Activated CD4-positive, CD25-positive, alpha-beta regulatory T cell treated with anti-CD3 and anti-CD28 coated beads, Interleukin-2, amount 50 U/mL, for 24 hours (primary cell): ENCODE results near the gene PAPSS2.
A peak's percentile ranks its signal among the peaks of the same experiment; 100 is the strongest.
"Not testable (repeated sequence)": the region's sequence is repeated elsewhere in the genome, so short reads cannot be mapped to it uniquely, and the experiment has no call there.

ENCODE experiments used
- ATAC-seq, 2 donors: fragments of 150-1000 bp; cut with Tn5 transposase; one replicate each; pipeline ENCODE4 v1.10.0; 2021; ENCODE audit warnings: mild to moderate bottlenecking in 1 of 2, moderate library complexity in 1 of 2

PAPSS2 gene

DNA sequence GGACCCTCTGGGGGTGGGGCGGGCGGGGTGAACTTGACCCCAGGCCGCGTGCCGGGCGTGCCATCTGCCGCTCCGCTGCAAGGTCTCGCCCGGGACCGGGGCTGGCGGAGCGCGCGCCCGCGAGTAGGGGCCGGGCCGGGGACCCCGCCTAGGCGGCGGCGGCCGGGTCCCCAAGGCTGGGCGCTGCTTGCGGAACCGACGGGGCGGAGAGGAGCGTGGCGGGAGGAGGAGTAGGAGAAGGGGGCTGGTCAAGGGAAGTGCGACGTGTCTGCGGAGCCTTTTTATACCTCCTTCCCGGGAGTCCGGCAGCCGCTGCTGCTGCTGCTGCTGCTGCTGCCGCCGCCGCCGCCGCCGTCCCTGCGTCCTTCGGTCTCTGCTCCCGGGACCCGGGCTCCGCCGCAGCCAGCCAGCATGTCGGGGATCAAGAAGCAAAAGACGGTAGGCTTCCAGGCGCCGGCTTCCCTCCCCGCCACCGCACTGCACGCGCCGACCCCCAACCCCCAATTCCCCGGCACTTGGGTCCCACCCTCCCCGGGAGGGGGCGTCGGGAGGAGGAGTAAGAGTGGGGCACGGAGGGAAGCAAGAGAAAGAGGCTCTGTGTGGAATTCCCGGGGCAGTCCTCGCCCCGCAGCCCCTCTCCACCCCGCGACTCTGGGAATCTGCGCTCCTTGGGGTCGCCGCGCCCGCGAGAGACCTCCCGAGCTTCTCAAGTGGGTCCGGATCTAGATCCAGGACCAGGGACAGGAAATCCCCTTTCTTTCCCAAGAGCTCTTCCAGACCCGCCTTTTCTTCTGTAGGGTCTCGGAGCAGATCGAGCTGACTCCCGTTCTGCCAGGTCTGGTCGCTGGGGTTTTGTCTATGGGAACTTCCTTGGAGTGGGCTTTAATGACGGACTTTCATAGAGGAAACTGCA lies at the start of gene PAPSS2:
Gene PAPSS2, plus strand, starts transcription at position 308 of the 913 bp plus-strand sequence. Its CDS starts 104 bp downstream, at position 412.
- peak; percentile 34 to 35 for ATAC-seq

DNA sequence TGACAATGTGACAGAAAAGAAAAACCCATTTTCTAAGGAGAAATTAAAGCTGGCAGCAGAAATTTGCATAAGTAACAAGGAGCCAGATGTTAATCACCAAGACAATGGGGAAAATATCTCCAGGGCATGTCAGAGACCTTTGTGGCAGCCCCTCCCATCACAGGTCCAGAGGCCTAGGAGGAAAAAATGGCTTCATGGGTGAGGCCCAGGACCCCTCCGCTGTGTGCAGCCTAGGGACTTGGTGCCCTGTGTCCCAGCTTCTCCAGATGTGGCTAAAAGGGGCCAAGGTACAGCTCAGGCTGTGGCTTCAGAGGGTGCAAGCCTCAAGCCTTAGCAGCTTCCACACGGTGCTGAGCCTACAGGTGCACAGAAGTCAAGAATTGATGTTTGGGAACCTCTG lies 48.3 kb upstream of the PAPSS2 start:
- ATAC-seq = not testable (repeated sequence)

DNA sequence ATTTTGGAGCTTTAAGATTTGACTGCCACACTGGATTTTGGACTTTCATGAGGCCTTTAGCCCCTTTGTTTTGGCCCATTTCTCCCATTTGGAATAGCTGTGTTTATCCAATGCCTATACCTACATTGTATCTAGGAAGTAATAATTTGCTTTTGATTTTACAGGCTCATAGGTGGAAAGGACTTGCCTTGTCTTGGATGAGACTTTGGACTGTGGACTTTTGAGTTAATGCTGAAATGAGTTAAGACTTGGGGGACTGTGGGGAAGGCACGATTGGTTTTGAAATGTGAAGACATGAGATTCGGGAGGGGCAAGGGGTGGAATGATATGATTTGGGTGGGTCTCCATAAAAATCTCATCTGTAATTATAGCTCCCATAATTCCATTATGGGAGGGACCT lies 47.6 kb upstream of the PAPSS2 start:
- no peak for ATAC-seq

DNA sequence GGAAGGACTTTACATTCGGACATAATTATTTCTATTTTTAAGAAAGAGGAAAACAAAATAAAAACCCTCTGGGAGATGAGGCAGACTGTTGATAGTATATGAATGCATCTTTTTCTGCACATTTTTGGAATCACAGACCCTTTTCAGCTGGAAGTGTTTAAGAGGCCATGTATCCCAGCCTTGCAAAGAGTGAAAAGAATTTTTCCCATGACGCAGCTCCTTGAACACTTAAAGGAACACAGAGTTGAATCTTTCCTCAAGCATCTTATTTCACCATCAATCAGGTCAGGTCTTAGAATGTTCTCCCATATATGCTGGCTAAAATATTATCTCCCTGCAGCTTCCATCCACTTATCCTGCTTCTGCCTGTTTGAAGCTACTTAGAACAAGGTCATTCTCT lies 45.9 kb upstream of the PAPSS2 start:
- no peak for ATAC-seq

DNA sequence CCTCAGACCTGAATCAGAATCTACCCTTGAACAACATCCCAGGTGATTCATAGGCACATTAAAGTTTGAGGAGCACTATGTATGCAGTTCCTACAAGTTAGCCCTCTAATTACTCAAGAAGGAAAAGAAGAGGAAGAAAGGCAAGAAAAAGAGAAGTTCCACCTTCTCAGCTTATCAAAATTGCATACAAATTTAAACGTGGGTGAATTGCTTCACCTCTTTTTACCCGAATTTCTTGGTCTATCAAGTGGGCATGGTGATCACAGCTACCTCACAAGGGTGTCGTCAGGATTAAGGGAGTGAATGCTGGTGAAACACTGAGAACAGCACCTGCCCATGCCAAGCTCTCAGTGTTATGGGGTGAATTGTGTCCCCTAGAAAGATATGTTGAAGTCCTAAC lies 43.8 kb upstream of the PAPSS2 start:
- no peak for ATAC-seq

DNA sequence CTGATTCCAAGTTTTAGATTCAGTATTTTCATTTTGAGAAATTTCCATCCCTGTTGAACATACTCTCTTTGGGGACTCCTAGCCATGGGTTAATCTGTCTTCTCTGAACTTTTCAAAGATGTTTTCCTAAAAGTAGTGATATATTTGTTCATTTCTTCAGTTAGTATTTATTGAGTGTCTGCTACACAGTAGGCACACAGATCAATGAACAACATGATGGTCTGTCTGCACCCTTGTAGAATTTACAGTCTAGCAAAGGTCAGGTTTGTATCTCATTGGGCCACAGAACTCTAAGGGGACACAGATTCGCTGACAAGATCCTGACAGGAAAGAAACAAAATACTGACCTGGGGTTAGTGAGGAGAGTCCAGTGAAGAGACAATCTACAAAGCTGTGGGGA lies 42.2 kb upstream of the PAPSS2 start:
- no peak for ATAC-seq

DNA sequence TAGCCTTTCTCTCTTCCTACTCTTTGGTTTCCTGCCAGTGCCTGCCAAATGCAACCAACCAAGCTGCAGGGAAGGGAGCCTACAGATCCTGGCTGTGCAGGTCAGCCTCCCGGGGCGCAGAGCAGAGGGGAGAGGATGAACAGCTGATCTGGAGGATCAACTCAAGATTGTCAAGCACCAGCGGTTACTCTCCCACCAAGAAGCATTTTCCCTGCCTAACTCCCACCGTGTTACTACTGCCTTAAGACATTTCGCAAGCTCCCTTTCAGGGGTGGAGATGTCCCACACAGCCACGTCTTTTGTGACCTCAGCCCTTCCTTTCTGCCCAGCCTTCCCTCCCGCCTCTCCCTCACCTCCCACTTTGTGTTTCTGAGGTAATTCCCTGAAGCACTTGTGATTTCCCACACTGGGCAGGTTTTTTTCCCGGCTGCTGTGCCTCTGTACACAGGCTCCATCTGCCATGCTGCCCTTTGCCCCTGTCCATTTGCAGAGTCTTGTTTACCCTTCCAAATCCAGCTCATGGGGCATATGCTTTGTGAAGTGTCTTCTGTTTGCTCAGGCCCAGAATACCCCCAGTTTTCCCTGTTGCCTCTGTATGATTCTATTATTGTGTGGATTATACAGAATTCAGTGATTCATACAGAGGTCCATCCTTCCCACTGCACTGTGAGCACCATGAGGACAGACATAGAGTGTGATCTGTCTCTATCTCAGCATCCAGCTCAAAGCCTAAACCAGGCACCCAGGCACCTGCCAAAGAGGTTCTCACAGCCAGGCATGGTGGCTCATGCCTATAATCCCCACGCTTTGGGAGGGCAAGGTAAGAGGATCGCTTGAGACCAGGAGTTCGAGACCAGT lies 40.9 kb upstream of the PAPSS2 start:
- ATAC-seq = no peak

DNA sequence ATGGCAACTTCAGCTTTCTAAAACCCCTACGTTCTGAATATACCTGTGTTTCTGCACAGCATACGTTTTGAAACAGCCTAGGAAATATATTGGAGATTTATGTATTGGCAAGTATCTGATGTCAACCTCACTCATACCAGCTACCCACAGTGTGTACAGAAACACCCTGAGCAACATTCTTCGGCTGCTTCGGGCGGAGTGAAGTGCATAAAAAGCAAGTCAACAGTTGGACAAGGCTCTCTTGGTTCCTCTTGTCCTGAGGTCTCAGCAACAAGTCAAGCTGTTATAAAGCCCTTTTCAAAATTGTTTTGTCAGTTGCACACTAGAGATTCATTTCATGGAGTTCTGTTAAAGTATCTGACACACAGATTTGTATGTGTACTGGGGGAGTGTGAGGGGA lies 40.0 kb upstream of the PAPSS2 start:
- no peak for ATAC-seq

DNA sequence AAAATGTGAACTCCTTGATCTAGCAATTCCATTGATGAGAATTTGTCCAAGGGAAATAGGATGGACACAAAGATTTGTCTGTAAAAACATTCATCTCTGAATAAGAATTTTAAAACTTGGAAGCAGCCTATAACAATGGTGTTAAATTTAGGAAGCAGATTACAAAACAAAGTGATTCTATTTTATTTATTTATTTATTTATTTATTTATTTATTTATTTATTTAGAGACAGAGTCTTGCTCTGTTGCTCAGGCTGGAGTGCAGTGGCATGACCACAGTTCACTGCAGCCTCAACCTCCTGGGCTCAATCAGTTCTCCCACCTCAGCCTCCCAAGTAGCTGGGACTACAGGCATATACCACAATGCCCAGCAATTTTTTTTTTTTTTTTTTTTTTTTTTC lies 38.2 kb upstream of the PAPSS2 start:
- ATAC-seq = not testable (repeated sequence)

DNA sequence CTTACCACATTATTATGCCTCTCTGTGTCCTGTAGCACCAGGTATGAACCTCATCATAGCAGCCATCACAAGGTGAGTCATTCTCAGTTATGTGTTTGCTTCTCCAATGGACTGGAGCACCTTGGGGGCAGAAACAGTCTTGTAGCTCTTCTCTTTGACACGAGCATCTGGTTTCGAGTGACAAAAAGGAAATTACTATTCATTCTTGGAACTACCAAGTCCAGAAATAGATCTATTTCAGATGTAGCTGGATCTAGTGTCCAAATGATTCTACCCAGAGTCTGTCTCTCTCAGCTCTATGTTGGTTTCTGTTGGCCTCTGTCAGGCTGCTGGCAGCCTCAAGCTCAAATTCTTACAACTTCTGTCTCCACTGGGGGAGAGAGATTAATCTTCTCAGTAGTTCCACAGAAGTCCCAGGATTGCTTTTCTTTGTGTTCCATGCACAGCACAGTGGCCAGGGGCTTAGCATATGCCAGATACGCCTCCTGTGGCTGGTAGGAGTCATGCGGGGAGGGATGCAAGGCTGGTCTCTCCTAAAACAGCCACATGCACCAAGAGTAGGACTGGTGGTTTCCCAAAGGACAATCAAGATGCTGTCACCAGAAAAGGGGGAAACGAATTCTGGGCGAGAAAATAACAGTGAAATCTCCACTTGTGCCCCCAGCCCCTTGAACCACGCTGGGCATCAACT lies 37.2 kb upstream of the PAPSS2 start:
- ATAC-seq = peak in 1 of 2 donors; percentile 41

DNA sequence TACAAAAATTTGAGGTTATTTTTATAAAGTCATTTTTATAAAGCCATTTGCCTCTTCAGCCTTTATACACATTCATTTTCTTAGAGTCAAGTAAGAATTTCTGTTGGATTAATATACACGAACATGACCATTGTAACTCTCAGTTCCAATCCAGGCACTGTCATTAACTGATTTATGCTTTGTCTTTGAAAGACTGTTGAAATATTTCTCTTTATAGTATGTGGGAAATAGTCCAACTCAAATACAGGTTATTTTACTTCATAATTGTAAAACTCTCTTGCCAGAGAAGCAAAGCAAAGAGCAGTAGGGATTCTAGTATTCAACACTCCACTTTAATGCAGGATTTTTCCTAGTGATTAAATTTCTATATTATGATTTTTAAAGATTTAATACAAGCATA lies 36.5 kb upstream of the PAPSS2 start:
- ATAC-seq = no peak

DNA sequence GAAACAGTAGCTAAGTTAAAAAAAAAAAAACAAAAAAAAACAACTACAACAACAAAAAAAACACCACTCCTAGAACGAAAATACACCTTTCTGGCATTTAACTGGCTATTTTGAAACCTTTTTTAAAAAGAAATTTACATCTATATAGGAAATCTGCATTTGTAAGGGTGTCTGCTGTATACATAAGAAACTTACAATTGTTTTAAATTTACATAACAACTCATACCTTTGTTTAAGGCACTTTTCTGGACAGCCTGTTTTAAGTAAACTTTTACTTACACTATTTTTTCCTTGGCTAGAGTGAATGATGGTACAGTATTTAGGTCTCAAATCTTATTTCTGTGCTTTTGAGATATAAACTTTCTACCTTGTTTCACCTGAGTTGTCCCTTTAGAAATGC lies 34.0 kb upstream of the PAPSS2 start:
- no peak for ATAC-seq

DNA sequence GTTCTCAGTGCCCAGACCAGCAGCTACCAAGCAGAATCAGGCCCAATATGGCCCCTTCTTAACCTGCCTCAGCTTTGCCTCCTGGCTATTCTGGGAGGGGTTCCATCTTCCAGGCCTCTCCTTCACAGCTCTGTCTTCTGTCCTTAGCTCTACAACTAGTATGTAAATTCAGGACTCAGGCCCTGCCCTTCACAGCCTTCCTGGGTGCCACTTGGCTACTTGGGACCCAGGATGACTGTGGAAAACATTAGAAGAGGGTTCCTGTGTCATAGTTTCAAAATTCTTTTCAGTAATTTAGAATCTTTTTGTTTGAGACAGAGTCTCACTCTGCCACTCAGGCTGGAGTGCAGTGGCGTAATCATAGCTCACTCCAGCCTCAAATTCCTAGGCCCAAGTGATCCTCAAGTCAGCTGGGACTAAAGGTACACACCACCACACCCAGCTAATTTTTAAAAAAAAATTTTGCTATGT lies 33.2 kb upstream of the PAPSS2 start:
- no peak for ATAC-seq

DNA sequence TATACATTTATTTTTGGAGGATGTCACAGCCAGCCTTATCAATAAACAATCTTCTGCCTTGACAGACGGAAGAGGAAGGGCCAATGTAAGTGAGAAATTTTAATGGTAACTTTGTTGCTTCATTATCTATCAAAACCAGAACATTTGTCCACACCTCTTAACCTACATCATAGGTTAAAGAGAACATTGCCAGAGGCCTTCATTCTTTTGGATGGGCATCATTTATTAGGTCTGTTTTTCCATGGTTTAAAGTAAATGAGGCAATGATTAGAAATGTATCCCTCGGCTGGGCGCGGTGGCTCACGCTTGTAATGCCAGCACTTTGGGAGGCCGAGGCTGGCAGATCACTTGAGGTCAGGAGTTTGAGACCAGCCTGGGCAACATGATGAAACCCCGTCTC lies 29.5 kb upstream of the PAPSS2 start:
- ATAC-seq = no peak

DNA sequence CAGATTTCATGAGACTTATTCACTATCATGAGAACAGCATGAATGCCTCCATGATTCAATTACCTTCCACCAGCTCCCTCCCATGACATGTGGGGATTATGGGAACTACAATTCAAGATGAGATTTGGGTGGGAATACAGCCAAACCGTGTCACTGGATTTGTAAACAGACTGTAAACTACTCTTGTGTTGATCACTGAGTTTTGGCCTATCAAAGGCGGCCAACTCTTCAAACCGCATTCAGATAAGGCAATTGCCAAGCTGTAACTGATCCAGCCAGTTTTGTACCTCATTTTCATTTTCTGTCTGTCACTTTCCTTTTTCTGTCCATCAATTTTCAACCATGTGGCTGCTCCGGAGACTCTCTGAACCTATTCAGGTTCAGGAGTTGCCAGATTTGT lies 27.2 kb upstream of the PAPSS2 start:
- no peak for ATAC-seq

DNA sequence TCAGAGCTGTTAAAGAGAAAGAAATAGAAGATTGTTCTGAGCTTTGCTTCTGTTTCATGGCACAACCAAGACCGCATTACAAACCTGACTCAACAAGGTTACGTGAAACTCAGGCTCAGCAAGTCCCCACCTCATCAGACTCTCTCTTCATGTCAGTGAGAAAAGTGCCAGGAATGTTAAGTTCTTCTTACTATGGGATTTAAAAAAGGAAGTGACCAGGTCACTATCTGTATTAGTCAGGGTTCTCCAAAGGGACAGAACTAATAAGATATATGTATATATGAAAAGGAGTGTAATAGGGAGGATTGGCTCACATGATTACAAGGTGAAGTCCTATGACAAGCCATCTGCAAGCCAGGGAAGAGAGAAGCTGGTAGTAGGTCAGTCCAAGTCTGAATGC lies 25.4 kb upstream of the PAPSS2 start:
- ATAC-seq = no peak

DNA sequence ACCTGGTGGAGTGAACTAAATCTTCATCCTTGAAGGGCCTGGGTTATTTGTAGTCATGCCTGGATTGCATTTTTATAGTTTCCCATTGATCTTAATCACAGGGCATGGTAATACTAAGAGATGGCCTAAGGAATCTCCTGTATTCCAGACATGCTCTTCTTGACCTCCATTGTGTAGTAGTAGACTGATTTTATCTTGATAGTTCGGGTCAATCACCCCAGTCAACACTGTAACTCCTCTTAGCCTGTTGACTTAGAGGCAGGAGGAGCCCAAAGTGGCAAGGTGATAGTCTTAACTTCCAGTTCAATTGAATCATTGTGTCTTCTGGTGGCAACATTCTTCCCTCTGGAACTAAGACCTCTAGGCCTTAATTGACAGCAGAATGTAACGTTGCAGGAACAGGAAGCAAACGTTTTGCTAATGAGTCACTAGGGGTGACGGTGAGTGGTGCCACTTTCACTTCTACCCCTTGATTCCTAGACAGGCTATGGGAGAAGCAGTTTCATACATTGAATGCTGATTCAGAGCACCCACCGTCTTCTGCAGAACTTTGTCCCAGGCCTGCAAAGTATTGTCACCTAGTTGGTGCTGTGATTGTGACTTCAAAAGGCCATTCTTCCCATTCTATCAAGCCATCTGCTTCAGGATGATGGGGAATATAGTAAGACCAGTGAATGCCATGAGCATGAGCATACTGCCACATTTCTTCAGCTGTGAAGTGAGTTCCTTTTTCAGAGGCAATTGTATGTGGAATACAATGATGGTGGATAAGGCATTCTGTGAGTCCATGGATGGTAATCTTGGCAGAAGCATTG lies 24.0 kb upstream of the PAPSS2 start:
- peak; percentile 82 to 89 for ATAC-seq

DNA sequence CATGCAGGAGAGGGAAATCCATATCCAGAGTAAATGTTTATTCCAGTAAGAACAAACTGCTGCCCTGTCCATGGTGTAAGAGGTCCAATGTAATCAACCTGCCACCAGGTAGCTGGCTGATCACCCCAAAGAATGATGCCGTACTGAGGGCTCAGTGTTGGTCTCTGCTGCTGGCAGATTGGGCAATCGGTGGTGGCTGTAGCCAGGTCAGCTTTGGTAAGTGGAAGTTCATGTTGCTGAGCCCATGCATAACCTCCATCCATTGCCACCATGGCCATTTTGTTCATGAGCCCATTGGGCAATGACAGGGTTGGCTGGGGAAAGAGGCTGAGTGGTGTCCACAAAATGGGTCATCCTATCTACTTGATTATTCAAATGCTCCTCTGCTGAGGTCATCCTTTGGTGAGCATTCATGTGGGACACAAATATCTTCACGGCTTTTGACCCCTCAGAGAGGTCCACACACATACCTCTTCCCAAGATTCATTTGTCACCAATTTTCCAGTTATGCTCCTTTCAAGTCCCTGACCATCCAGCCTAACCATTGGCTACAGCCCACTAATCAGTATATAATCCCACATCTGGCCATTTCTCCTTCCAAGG lies 23.3 kb upstream of the PAPSS2 start:
- no peak for ATAC-seq

DNA sequence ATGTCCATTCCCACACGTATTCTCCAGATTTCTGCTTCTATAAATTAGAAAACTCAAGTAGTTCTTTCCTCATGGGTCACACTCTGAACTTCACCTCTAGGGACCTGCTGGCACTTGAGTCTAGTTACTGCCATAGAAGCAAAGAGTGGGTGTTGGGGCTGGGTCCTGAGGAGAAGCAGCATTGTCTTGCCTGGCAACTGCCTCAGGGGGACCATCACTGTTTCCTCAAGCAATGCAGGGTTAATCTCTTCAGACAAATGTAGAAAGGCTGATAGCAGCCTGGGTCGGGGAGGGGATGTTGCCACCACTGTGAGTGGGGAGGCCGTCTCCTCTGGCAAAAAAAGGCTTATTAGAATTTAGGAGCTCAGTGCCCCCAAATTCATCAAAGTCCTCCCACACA lies 20.2 kb upstream of the PAPSS2 start:
- no peak for ATAC-seq

DNA sequence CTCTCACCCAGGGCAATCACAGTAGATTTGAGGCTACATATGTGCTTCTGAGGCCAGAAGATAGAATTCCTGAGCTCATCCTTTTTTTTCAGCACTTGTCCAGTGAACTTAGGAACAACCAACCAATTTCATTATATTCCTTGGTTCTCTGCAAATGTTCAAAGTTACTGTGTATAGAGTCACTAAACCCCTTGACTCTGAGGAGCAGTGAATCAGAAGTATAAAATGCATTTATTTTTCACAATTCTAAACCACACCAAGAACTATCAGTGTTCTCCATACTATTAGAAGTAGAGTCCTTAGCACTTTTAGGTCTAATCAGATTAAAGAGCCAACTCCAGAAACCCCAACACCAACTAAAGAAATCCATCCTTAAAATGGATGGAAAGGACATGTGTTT lies 19.6 kb upstream of the PAPSS2 start:
- no peak for ATAC-seq

DNA sequence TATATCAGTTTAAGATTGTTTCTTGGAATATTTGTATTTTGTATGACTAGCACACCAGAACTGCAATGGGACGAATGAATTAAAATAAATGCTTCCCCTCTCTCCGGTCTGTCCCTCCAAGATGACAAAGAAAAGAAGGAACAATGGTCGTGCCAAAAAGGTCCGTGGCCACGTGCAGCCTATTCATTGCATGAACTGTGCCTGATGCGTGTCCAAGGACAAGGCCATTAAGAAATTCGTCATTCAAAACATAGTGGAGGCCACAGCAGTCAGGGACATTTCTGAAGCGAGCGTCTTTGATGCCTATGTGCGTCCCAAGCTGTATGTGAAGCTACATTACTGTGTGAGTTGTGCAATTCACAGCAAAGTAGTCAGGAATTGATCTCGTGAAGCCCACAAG lies 17.2 kb upstream of the PAPSS2 start:
- ATAC-seq = no peak

DNA sequence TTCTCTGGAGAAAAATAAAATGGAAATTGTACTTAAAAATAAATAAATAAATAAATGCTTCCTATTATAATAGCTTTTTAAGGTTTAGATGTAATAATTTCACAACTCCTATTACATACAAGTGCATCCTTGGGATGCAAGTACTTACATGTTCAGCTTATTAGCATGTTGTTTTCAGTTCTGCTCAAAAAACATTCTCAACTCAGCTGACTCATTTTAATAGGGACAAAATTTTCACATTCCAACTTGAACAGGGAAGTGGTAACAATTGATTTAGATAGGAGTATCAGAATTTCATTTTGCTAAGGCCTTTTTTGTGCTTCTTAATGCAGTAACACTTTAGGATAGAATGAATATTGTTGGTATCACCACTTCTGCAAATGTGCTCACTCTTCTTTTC lies 16.7 kb upstream of the PAPSS2 start:
- no peak for ATAC-seq
